SIG-M5 treated with dmso at 0.1 percent for 504 hours (cell line): ENCODE results near the gene DEAF1.
"Not testable (repeated sequence)": the region's sequence is repeated elsewhere in the genome, so short reads cannot be mapped to it uniquely, and the experiment has no call there.

ENCODE experiments used
- DNase-seq: peaks from one replicate; lab custom pipeline; 2025; ENCODE audit not compliant: unreplicated experiment; lab: John Stamatoyannopoulos, UW

The DEAF1 gene

GRCh38 chr11:647672-648158 lies 47.3 kb downstream of the DEAF1 start:
- DNase-seq: not testable (repeated sequence)

- DNase-seq: no peak
These were observed 48.8 kb downstream of the DEAF1 start for GRCh38 chr11:646214-646613.

GRCh38 chr11:645536-645935 lies 49.5 kb downstream of the DEAF1 start:
- DNase-seq: no peak

GRCh38 chr11:643849-644738 lies 50.9 kb downstream of the DEAF1 start:
- no peak for DNase-seq

GRCh38 chr11:643366-643765 lies 51.7 kb downstream of the DEAF1 start:
- no peak for DNase-seq

GRCh38 chr11:641806-642370 lies 53.1 kb downstream of the DEAF1 start:
- no peak for DNase-seq

GRCh38 chr11:640021-640706 lies 54.9 kb downstream of the DEAF1 start:
- no peak for DNase-seq

- no peak for DNase-seq
These were observed 55.6 kb downstream of the DEAF1 start for GRCh38 chr11:639332-639955.

GRCh38 chr11:638631-639331 lies 56.2 kb downstream of the DEAF1 start:
- DNase-seq: no peak

- no peak for DNase-seq
These were observed 57.2 kb downstream of the DEAF1 start for GRCh38 chr11:637593-638521.

- DNase-seq: no peak
These were observed 57.8 kb downstream of the DEAF1 start for GRCh38 chr11:637333-637592.

GRCh38 chr11:636511-637332 lies 58.3 kb downstream of the DEAF1 start, which contains the start of gene DRD4:
DRD4 (plus strand) TSS chr11:637269; CDS start chr11:637305, 36 bp downstream.
- no peak for DNase-seq

GRCh38 chr11:635945-636510 lies 59.0 kb downstream of the DEAF1 start:
- no peak for DNase-seq

GRCh38 chr11:630871-631270 lies 64.2 kb downstream of the DEAF1 start:
- no peak for DNase-seq

- DNase-seq: no peak
These were observed 65.8 kb downstream of the DEAF1 start for GRCh38 chr11:629237-629583.

- DNase-seq: no peak
These were observed 67.0 kb downstream of the DEAF1 start for GRCh38 chr11:628056-628455.

- DNase-seq: no peak
These were observed 67.8 kb downstream of the DEAF1 start for GRCh38 chr11:627308-627576.

GRCh38 chr11:626475-627307 lies 68.3 kb downstream of the DEAF1 start, which contains the start of gene SCT:
SCT (minus strand) TSS chr11:627181; CDS start chr11:627143, 38 bp downstream.
- DNase-seq: no peak
